ENCODE results near the gene KLHDC3. TPM values are rescaled to one million over a fixed set of nuclear protein-coding genes. Genes with fewer than 3 reads are reported as not detected.

Gene KLHDC3
- total RNA-seq, 4 donors from 2014 or later: 66.5 to 164 (median 119) TPM

DNA sequence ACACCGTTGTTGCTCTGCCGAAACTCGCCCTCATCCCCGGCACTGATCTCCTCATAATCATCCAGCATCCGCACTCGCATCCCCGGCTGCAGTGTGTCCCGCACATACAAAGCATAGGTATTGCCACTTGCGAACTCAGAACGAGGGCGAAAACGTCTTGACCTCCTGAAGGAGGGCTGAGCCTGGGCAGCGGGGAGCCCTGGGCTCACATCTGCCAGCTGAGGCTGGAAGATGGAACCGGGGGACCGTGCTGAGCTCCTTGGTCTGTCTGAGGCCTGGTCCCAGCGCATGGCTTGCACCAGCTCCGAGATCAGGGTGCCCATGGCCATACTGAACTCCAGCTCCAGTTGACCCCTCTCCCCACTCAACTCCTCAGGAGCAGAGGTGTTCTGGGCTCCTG is 36.9 kb downstream of the KLHDC3 start:
- TF ChIP-seq, protein P1, sequence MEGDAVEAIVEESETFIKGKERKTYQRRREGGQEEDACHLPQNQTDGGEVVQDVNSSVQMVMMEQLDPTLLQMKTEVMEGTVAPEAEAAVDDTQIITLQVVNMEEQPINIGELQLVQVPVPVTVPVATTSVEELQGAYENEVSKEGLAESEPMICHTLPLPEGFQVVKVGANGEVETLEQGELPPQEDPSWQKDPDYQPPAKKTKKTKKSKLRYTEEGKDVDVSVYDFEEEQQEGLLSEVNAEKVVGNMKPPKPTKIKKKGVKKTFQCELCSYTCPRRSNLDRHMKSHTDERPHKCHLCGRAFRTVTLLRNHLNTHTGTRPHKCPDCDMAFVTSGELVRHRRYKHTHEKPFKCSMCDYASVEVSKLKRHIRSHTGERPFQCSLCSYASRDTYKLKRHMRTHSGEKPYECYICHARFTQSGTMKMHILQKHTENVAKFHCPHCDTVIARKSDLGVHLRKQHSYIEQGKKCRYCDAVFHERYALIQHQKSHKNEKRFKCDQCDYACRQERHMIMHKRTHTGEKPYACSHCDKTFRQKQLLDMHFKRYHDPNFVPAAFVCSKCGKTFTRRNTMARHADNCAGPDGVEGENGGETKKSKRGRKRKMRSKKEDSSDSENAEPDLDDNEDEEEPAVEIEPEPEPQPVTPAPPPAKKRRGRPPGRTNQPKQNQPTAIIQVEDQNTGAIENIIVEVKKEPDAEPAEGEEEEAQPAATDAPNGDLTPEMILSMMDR (IDR thresholded peaks at IDR 0.05 in 4 of 5, conservative IDR thresholded peaks at IDR 0.05 in 1 of 5): no peak
- no peak for TF ChIP-seq POLR2A (IDR thresholded peaks at IDR 0.05)
- no peak overlapping the region for H3K4me3 ChIP-seq
- H3K9me3 ChIP-seq: no peaks in the 10 kb centered on the region
- H3K36me3 ChIP-seq: peaks cover 0 to 29% of the 10 kb centered on the region in 2 donors
- in situ Hi-C loops (cut with MboI; ENCODE audit: low sequenced_read_pairs in 4 of 4) (no loop called here), intact Hi-C loops (cut with DNase I; ENCODE audit: low total_unique reads) (loop anchor here (10.0 kb wide), 1 partner anchor 306 kb away; the partner anchor contains the start of gene TBCC)
- peaks cover 7 to 14% of the 10 kb centered on the region in 2 donors for H3K4me1 ChIP-seq
- H3K27me3 ChIP-seq: no peaks in the 10 kb centered on the region
- ATAC-seq: no peak
- DNase-seq: no peak
- H3K27ac ChIP-seq: no peak overlapping the region

DNA sequence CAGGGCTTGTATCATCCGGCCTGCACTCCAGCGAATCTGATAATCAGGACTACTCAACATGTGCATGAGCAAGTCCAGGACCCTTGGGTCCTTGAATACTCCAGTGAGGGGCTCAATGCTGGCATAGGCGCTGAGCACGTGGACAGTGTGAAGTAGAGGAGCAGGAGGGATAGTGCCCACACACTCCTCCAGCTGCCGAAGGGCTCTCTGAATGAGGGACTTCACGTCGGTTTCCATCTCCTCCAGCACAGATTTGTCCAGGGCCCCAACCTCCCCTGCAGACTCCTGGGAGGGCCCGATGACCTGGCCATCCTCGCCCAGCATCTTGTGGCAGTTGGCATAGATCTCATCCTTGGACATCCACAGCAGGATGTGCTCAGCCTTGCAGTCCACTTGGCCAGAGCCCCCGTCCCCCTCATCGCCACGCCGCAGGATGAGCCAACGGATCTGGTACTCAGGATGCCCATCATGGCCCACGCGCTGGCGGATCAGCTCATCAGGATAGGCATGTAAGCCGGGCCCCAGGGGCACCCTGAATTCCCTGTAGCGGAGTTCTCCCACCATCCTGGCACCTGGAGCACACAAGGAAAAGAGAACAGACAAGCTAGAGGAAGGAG is 38.3 kb downstream of the KLHDC3 start:
- Histone ChIP-seq H3K4me3 (peak overlapping the region in 1 of 4 donors; percentile 69), H3K4me1 (peaks cover 7 to 15% of the 10 kb centered on the region in 2 donors), H3K27me3 (no peaks in the 10 kb centered on the region), H3K9me3 (no peaks in the 10 kb centered on the region), H3K27ac (peak overlapping the region in 3 of 4 donors; percentile 86 to 98 (median 90)), H3K36me3 (peaks cover 0 to 37% of the 10 kb centered on the region in 2 donors)
- intact Hi-C loops (cut with DNase I; ENCODE audit: low total_unique reads) (loop anchor here (10.0 kb wide), 1 partner anchor 308 kb away; the partner anchor contains the start of gene TBCC), in situ Hi-C loops (cut with MboI; ENCODE audit: low sequenced_read_pairs in 4 of 4) (no loop called here)
- no peak for TF ChIP-seq POLR2A (IDR thresholded peaks at IDR 0.05)
- TF ChIP-seq, protein P1 (IDR thresholded peaks at IDR 0.05 in 4 of 5, conservative IDR thresholded peaks at IDR 0.05 in 1 of 5): no peak
- no peak for ATAC-seq
- no peak for DNase-seq

DNA sequence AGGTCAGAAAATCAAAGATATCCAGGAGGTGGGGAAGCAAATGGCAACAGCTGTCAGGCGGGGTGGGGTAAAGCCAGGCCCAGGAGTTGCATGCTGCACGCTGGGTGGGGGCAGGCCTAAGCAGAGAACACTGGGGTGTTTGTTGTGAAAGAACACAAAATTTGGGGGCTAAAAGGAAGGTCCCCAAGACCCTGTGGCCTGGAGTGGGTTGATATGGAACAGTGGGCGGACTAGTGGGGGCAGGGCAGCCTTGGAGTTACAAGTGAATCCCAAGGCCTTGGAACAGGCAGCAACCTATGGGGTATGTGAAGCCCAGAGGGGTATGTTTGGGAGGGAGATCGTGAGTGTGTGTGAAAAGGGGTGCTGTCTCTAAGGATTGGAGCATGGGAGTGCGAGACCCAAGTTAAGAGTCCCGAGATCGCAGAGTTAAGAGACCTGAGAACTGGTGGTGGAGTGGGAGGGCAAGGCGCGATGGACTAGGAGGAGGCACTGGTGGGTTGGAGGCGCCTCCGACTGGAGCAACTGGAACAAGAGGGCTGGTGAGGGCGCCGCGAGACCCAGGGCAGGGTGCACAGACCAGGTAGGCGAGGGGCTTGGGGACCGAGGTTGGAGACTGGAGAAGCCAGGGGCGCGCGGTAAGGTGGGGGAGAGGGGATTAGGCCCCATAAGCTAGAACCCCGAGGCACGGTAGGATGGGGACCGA is 38.9 kb downstream of the KLHDC3 start:
- Histone ChIP-seq H3K4me3 (peak overlapping the region; percentile 39 to 86 (median 74)), H3K9me3 (no peaks in the 10 kb centered on the region), H3K27ac (peak overlapping the region; percentile 86 to 98 (median 92)), H3K4me1 (peaks cover 8 to 20% of the 10 kb centered on the region in 2 donors), H3K27me3 (no peaks in the 10 kb centered on the region), H3K36me3 (peaks cover 0 to 41% of the 10 kb centered on the region in 2 donors)
- in situ Hi-C loops (cut with MboI; ENCODE audit: low sequenced_read_pairs in 4 of 4): no loop called here
- ATAC-seq: peak; percentile 40 to 41
- peak in 1 of 2 donors; percentile 38 for DNase-seq
- intact Hi-C loops (cut with DNase I; ENCODE audit: low total_unique reads): loop anchor here (1.0 to 10.0 kb wide), 2 partner anchors 17 to 308 kb away; partner anchors contain the start of gene TBCC
- TF ChIP-seq POLR2A (IDR thresholded peaks at IDR 0.05): no peak
- TF ChIP-seq, protein P1 (IDR thresholded peaks at IDR 0.05 in 4 of 5, conservative IDR thresholded peaks at IDR 0.05 in 1 of 5): no peak

DNA sequence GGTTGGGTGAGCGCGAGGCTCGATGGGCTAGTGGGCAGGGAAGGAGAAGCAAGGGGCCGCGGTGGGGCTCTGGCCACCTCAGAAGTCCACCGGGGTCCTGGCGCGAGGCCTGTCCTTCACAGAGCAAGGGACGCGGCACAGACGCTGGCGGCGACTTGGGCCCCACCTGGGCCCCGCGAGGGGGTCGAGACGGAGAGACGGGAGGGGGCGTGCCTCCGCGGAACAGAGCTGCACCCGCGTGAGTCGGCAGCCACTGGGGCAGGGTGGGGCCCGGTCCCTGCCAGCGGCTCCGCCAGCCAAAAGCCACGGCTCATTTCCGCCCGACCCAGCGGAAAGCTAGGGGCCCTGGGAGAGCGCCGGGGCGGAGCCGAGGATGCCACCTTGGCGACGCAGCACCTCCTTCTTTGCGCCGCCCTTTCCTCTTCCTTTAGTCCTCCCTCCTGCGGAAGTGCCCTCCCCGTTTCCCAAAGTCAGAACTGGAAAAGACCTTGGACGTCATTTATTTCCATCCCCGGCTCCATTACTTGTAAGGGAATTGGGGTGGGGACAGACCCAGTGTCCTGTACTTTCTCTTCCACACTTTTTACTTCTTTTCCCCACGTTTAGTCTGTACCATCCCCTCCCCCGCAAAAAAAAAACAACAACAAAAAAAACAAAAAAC is 39.6 kb downstream of the KLHDC3 start, which contains the start of gene CUL7:
TSS of gene CUL7 (minus strand) at position 307 of the 661 bp plus-strand sequence. CDS start 1,063 bp downstream, outside the sequence.
- ATAC-seq: peak; percentile 91 to 97
- Histone ChIP-seq H3K9me3 (no peaks in the 10 kb centered on the region), H3K27ac (peak within 1 kb of the TSS; percentile 86 to 98 (median 92)), H3K4me3 (peak within 1 kb of the TSS; percentile 39 to 86 (median 74)), H3K36me3 (peaks cover 0 to 36% of the 10 kb centered on the region in 2 donors), H3K27me3 (no peaks in the 10 kb centered on the region), H3K4me1 (peaks cover 15 to 27% of the 10 kb centered on the region in 2 donors)
- in situ Hi-C loops (cut with MboI; ENCODE audit: low sequenced_read_pairs in 4 of 4) (no loop called here), intact Hi-C loops (cut with DNase I; ENCODE audit: low total_unique reads) (loop anchor here (1.0 to 10.0 kb wide), 4 partner anchors 17 to 309 kb away; partner anchors contain the start of genes PPP2R5D and TBCC)
- TF ChIP-seq POLR2A (IDR thresholded peaks at IDR 0.05): peak; percentile 60 to 73
- TF ChIP-seq, protein P1 (IDR thresholded peaks at IDR 0.05 in 4 of 5, conservative IDR thresholded peaks at IDR 0.05 in 1 of 5): no peak
- peak; percentile 88 to 91 for DNase-seq

All from gastrocnemius medialis (tissue), 4 donors.